ENCODE results near the gene CPA5.

Gene CPA5

DNA sequence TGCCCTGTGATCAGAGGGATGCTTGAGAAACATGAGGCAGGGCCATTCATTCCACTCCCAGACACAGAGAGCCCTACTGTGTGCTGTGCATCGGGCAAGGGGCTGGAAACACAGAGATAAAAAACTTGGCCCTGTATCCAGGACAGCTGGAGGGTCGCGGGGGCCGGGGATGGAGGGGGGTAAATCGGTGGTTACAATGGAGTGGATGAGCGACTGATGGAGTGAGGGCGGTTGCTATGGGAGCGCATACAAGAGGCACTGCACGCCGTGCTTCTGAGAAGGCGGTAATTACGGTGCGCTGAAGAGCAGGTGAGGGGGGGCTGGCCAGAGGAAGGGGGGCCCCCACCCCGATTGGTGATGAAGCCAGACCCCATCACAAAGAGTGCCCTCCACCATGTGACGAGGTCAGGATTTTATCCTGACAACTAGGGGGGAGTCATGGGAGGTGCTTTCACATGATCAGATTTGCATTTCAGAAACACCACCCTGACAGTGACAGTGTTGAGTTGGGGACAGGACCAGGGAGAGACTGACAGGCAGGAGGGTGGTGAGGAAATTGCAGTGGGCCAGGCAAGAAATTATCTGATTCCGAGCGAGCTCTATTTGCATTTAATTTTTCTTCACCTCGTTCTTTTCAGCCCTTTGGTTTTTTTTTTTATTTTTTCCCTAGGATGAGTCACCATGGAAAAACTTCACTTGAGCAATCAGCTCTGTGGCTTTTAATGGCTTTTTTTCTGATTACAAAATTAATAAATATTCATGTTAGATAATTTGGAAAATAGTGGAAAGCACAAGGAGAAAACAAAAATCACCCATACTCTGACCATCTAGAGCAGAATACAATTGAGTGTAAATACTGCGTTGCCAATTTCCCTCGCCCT, 7.8 kb downstream of the CPA5 start:
- no peak overlapping the region for H3K4me3 ChIP-seq (ENCODE audit: low read depth, low read length)
- DNase-seq (ENCODE audit: low read depth), result no peak
- TF ChIP-seq, protein P1, sequence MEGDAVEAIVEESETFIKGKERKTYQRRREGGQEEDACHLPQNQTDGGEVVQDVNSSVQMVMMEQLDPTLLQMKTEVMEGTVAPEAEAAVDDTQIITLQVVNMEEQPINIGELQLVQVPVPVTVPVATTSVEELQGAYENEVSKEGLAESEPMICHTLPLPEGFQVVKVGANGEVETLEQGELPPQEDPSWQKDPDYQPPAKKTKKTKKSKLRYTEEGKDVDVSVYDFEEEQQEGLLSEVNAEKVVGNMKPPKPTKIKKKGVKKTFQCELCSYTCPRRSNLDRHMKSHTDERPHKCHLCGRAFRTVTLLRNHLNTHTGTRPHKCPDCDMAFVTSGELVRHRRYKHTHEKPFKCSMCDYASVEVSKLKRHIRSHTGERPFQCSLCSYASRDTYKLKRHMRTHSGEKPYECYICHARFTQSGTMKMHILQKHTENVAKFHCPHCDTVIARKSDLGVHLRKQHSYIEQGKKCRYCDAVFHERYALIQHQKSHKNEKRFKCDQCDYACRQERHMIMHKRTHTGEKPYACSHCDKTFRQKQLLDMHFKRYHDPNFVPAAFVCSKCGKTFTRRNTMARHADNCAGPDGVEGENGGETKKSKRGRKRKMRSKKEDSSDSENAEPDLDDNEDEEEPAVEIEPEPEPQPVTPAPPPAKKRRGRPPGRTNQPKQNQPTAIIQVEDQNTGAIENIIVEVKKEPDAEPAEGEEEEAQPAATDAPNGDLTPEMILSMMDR (IDR thresholded peaks at IDR 0.05; ENCODE audit: low read depth, low read length, missing control alignments), result no peak

DNA sequence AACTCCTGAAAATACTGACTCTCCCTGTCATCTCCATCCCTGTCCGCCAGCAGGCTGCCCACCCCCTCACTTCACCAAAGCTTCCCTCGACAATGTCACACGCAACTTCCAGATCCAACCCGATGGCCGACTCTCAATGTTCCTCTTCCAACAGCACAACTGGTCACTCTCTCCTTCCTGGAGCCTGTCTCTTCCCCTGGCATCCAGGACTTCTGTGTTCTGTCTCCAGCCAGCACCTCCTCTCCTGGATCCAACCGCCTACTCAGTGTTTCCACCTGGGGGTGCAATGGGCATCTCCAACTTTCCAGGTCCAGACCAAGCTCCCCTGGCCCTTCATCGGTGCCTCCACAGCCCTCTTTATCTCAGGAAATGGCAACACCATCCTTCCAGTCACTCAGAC, 8.6 kb downstream of the CPA5 start:
- DNase-seq (ENCODE audit: low read depth), result no peak
- H3K4me3 ChIP-seq (ENCODE audit: low read depth, low read length), result no peak overlapping the region
- TF ChIP-seq, protein P1 (IDR thresholded peaks at IDR 0.05; ENCODE audit: low read depth, low read length, missing control alignments), result no peak

DNA sequence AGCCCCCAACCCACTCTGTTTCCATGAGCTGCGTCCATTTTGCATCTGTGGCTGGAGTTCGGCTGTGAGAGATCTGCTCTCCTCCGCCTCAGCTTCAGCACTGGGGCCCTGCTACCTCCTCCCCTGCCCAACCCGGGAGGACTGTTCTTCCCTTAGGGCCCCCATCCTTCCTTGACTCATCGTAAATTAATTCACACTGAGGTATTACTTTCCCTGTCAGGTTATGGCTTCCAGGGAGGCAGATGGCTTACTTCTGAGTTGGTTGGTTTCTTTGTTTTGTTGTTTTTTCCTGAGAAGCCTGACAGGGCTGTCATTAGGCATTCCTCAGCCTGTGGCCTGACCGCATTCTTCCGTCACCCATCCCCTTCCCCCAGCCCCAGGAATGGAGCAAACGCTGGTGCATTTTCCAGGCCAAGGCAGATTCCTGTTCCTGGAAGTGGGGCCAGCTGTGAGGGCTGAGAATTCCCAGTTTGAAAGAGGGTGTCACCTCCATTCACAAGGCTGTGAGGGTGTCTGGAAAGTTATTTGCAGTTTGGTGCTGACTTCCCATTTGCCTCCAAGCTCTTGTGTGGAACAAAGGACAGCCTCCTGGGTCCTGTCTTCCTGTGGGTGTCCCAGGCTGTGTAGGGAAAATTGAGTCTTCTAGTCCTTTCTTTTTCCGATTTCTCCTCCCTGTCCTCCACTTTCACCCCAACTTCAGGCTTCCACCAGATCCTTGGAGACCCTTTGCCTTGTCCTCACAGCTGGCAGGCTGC, 11.7 kb downstream of the CPA5 start:
- no peak for DNase-seq (ENCODE audit: low read depth)
- H3K4me3 ChIP-seq (ENCODE audit: low read depth, low read length), result no peak overlapping the region
- TF ChIP-seq, protein P1 (IDR thresholded peaks at IDR 0.05; ENCODE audit: low read depth, low read length, missing control alignments), result no peak

DNA sequence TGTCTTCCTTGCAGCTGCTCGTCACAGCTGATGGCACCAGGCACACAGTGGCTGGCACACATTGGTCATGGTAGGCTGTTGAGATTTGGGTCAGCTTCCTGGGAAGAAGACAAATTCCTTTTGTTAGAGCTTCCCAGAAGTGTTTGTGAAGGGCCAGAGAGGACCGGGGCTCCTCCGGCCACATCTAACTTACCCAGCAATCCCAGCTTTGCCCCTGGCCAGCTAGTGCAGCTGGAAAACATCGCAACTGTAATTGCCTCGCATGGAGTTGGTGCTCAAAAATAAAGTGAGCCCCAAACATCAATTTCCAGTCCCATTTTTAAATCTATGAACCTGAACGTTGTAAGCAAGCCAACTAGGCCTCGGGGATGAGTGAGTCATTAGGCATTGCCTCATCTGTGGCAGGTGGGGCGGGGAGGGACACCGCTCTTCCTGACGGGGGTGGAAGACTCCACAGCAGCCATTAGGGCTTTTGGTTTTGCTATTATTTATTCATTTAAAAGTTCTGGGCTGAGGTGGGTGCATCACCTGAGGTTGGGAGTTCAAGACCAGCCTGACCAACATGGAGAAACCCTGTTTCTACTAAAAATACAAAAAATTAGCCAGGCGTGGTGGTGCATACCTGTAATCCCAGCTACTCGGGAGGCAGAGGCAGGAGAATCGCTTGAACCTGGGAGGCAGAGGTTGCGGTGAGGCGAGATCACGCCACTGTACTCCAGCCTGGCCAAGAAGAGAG, 12.4 kb downstream of the CPA5 start:
- no peak for DNase-seq (ENCODE audit: low read depth)
- no peak overlapping the region for H3K4me3 ChIP-seq (ENCODE audit: low read depth, low read length)
- TF ChIP-seq, protein P1 (IDR thresholded peaks at IDR 0.05; ENCODE audit: low read depth, low read length, missing control alignments), result no peak

DNA sequence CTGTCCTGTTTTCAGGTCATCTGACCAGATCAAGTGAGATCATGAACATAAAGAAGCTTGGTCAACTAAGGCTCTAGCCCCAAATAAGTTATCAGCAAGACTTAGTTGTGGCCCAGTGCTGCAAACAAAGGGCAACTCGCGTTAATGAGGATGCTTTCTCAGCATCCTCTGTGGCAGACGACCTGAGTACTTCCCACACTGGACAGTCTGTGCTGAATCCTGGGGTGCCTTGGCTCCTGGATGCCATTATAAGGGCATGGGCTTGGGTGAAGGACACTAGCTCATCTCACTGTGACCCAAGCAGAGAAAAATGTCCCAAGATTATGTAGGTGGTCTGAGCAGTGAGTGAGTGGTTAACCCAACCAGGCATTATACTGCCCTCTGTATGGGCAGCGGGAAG, 13.9 kb downstream of the CPA5 start:
- no peak overlapping the region for H3K4me3 ChIP-seq (ENCODE audit: low read depth, low read length)
- no peak for DNase-seq (ENCODE audit: low read depth)
- TF ChIP-seq, protein P1 (IDR thresholded peaks at IDR 0.05; ENCODE audit: low read depth, low read length, missing control alignments), result no peak

DNA sequence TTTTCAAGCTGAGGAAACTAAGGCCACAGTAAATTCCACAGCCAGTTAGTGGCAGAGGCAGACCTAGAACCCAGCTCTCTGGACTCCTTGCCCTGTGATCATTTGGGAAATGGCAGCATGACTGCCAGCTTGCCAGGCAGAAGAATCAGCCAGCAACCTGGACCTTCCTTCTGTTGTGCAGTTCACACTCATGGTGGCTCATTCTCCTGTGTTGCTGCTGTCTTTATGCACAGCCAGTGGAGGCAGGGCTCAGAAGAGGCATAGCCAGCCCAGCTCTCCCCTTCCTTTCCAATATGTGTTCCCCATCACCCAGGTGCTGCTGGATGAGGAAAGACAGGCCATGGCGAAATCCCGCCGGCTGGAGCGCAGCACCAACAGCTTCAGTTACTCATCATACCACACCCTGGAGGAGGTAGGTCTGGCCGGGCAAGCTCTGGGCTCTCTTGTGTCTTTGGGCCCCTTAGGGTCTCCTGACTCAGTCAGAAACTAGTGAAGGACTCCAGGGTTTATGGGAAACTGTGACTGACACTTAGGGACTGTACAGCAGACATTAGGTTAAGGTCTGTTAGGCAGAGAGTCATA, 14.8 kb downstream of the CPA5 start:
- DNase-seq (ENCODE audit: low read depth), result no peak
- no peak overlapping the region for H3K4me3 ChIP-seq (ENCODE audit: low read depth, low read length)
- TF ChIP-seq, protein P1 (IDR thresholded peaks at IDR 0.05; ENCODE audit: low read depth, low read length, missing control alignments), result no peak

Data from GM12864 (cell line).